Muscle layer of duodenum (tissue), 2 donors: ENCODE measurements around the gene BTBD9.

ENCODE experiments used
- H3K27ac ChIP-seq: one replicate; pipeline ENCODE4 v1.7.0; 2013; ENCODE audit warnings: mild to moderate bottlenecking, low read length
- H3K27me3 ChIP-seq: one replicate; pipeline ENCODE4 v1.7.0; 2013; ENCODE audit warnings: low read depth, mild to moderate bottlenecking, control low read depth, low read length
- H3K36me3 ChIP-seq, 2 donors: one replicate each; pipeline ENCODE4 v1.7.0; 2013; ENCODE audit warnings: low read length in 2 of 2, control low read depth in 1 of 2, mild to moderate bottlenecking in 1 of 2; ENCODE audit not compliant: insufficient read depth in 2 of 2, control insufficient read depth in 1 of 2
- H3K4me1 ChIP-seq, 2 donors: one replicate each; pipeline ENCODE4 v1.7.0; 2013; ENCODE audit warnings: low read length in 2 of 2, mild to moderate bottlenecking in 2 of 2, control low read depth in 1 of 2, moderate library complexity in 1 of 2; ENCODE audit not compliant: insufficient read depth in 2 of 2, control insufficient read depth in 1 of 2
- H3K4me3 ChIP-seq, 2 donors: one replicate each; pipeline ENCODE4 v1.7.0; 2013; ENCODE audit warnings: low read length in 2 of 2, low read depth in 1 of 2, mild to moderate bottlenecking in 1 of 2
- H3K9me3 ChIP-seq, 2 donors: one replicate each; pipeline ENCODE4 v1.7.0; 2013; ENCODE audit warnings: low read length in 2 of 2, control low read depth in 1 of 2, mild to moderate bottlenecking in 1 of 2; ENCODE audit not compliant: control insufficient read depth in 1 of 2
- donor health status: healthy.

Gene BTBD9

DNA sequence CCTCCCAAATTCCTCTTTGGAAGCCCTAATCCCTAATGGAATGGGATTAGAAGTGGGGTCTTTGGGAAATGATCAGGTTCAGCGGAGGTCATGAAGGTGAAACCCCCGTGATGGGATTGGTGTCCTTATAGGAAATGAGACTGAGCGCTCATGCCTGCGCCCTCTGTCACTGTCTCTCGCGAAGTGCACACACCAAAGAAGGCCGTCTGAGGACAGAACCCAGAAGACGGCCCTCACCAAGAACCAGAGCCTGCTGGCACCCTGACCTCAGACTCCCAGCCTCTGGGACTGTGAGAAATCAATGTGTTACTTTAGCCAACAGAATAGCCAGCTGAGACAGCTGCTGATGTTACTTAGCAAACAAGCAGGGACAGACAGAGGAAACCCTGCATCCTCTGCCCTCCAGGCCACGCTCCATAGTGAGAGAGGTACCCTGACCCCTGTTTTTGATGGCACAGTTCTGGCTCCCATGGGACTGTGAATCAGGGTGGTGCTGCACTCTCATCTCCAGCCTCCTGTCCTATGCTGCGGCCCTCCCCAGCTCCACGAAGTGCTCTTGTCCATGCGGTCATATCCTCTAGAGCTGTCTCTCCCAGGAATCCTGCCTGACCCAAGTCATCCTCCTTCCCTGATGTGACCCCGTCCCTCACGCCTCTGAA lies 450.9 kb downstream of the BTBD9 start:
- Histone ChIP-seq H3K36me3 (no peaks in the 10 kb centered on the region), H3K4me1 (no peaks in the 10 kb centered on the region), H3K9me3 (no peaks in the 10 kb centered on the region), H3K27me3 (no peaks in the 10 kb centered on the region), H3K4me3 (no peak overlapping the region), H3K27ac (no peak overlapping the region)

DNA sequence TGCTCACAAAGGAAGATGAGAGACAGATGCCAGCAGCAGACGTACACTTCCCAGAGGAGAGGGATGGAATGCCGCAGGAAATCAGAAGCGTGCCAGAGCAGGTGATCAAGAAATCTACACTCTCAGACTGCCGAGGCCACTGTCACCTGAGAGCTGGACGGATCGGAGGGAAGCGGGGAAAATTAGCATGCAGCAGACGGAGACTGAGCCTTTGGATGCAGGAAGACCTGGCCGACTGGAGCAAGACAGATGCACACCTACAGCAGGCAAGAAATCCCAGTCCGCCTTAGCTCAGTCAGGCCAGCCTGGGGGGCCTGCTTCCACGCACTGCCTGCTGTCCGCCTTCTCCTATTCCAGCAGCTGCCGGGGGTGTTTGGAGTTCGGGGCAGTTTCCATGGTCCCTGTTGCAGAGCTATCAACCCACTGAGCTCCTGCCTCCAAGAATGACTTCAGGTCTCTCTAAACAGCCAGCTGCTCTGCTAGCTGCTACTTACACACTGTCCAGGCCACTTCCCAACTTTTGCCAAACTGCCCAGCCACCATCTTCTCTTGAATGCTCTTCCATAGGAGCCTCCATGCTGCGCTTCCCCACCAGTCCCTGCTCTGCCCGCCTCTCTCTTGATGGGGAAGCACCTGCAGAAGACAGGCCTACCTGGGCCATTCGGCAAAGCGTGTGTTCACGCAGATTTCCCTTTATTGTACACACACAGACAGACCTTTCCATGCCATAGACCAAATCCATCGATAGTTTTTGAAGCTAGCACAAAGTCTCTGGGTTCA lies 451.7 kb downstream of the BTBD9 start:
- no peaks in the 10 kb centered on the region for H3K9me3 ChIP-seq
- no peaks in the 10 kb centered on the region for H3K27me3 ChIP-seq
- H3K27ac ChIP-seq, result no peak overlapping the region
- H3K4me1 ChIP-seq, result no peaks in the 10 kb centered on the region
- H3K36me3 ChIP-seq, result no peaks in the 10 kb centered on the region
- H3K4me3 ChIP-seq, result no peak overlapping the region

DNA sequence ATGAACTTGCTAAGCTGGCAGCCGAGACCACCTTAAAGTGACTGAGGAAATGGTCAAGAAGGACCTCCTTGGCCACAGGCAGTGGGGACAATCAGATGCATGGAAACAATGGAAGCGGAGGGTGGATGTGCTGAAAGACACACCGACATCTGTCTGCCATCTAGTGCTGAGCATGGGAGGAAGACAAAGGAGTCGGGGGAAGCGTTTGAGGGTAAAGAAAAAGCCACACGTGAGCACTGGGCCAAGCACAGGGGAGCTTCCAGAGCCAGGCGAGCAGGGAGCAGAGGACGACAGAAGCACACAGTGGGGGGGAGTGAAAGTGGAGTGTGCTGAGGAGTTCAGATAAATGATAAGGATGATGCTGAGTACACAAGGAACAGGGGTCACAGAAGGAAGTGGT lies 452.4 kb downstream of the BTBD9 start:
- Histone ChIP-seq H3K27ac (no peak overlapping the region), H3K27me3 (no peaks in the 10 kb centered on the region)

DNA sequence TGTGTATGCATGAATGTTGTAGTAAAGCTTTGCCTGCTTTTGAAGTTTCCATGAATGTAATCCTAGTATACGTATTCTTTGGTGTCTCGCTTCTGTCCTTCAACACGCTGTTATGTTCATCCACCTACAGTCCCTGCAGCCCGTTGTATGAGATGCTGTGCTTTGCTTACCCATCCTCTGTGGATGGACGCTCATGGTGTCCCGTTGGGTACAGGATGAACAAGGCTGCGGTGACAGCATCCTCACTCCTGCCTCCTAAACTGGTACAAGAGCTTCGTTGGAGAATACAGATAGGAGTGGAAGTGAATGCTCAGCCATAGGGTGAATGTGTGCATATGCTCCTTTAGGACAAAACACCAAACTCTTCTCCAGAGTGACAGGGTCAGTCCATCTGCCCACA lies 454.0 kb downstream of the BTBD9 start:
- H3K27me3 ChIP-seq, result no peaks in the 10 kb centered on the region
- no peaks in the 10 kb centered on the region for H3K36me3 ChIP-seq
- H3K27ac ChIP-seq, result no peak overlapping the region
- H3K9me3 ChIP-seq, result no peaks in the 10 kb centered on the region
- no peak overlapping the region for H3K4me3 ChIP-seq
- no peaks in the 10 kb centered on the region for H3K4me1 ChIP-seq

More for the DNA sequence above, 452.4 kb downstream of the BTBD9 start:
- Histone ChIP-seq H3K4me1 (no peaks in the 10 kb centered on the region), H3K4me3 (no peak overlapping the region), H3K36me3 (no peaks in the 10 kb centered on the region), H3K9me3 (no peaks in the 10 kb centered on the region)

DNA sequence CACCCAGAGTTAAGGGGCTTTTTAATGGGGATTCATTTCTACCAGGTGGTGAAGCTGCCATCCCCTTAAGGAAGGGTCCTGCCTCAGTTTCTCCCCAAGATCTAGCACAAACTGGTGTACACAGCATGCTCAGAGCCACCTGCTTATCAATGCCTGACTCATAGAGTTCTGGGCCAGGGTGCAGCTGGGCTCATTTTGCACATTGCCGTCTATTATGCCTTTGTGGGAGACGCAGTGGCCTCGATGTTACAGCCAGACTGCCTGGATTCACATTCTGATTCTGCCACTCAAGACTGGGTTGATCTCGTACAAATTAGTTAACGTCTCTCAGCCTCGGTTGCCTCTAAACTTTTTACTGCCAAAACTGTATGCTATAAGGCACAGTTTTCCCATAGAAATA lies 454.5 kb downstream of the BTBD9 start:
- no peak overlapping the region for H3K4me3 ChIP-seq
- H3K27ac ChIP-seq, result no peak overlapping the region
- no peaks in the 10 kb centered on the region for H3K4me1 ChIP-seq
- H3K27me3 ChIP-seq, result no peaks in the 10 kb centered on the region
- H3K36me3 ChIP-seq, result no peaks in the 10 kb centered on the region
- H3K9me3 ChIP-seq, result no peaks in the 10 kb centered on the region

DNA sequence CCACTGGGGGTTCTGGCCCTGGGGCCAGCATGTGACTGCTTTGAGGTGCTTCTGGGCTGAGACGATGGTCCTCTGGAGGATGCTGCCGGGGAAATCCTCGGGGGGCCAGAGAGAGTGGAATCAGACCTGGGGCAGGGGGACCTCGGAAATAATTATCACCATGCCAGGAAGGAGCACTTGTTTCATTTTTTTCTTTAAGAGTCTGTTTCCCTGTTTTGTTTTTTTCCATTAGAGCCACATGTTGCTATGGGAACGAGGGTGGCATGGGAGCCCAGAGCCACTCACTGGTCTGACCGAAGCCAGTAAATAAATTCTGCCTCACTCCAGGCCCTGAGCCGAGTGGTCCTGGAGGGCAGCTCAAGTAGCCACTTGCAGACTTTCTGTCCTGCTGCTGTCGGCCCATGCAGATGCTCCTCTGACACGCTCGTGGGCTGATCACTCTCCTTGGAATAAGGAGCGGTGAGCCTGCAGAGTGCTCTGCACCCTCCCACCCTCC lies 455.1 kb downstream of the BTBD9 start:
- Histone ChIP-seq H3K36me3 (no peaks in the 10 kb centered on the region), H3K27ac (no peak overlapping the region), H3K27me3 (no peaks in the 10 kb centered on the region), H3K4me3 (no peak overlapping the region), H3K4me1 (no peaks in the 10 kb centered on the region), H3K9me3 (no peaks in the 10 kb centered on the region)

DNA sequence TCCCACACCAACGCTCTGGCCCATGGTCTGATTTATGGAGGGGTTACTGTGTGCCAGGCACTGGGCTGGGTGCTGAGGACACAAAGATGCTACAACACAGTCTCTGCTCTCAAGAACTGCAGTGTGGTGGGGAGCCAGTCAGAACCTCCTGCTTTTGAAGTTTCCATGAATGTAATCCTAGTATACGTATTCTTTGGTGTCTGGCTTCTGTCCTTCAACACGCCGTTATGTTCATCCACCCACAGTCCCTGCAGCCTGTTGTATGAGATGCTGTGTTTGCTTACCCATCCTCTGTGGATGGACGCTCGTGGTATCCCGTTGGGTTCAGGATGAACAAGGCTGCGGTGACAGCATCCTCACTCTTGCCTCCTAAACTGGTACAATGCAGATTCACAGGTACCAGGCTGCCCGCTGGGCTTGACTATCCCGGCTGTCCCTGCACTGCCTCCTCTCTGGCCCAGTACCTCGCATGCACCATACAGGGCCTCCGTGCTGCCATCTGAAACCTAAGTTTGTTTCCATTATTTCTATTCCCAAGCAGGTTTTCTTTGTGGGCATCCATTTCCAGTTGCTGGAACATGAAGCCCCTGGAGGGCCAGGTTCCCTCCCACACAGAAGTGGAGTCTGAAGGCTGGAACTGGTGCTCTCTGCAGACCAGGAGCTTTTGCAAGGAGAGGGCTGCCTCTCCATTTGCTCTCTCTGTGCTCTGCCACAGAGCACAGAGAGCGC lies 455.7 kb downstream of the BTBD9 start:
- H3K36me3 ChIP-seq, result no peaks in the 10 kb centered on the region
- H3K4me3 ChIP-seq, result no peak overlapping the region
- no peak overlapping the region for H3K27ac ChIP-seq
- no peaks in the 10 kb centered on the region for H3K4me1 ChIP-seq
- H3K27me3 ChIP-seq, result no peaks in the 10 kb centered on the region
- no peaks in the 10 kb centered on the region for H3K9me3 ChIP-seq

DNA sequence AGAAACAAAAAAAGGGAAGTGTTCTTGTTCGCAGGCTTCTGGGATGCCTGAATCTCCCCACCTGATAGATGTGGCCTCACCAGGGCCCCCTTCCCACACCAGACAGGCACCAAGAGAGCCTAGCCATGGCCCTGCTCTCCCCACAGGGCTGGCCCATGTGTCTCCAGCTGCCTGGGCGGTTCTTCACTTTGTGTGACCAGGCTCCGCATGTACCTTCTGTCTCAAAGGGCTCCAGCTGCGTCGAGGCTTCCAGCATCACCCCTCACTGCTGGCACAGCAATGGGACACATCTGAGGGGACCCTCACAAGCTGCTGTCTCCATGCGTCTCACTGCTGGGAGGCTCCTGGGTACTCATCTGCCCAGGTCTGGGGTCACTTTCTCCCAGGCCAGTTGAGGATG lies 457.3 kb downstream of the BTBD9 start:
- H3K4me1 ChIP-seq, result no peaks in the 10 kb centered on the region
- no peak overlapping the region for H3K4me3 ChIP-seq
- no peaks in the 10 kb centered on the region for H3K36me3 ChIP-seq
- H3K27ac ChIP-seq, result no peak overlapping the region
- no peaks in the 10 kb centered on the region for H3K9me3 ChIP-seq
- no peaks in the 10 kb centered on the region for H3K27me3 ChIP-seq

DNA sequence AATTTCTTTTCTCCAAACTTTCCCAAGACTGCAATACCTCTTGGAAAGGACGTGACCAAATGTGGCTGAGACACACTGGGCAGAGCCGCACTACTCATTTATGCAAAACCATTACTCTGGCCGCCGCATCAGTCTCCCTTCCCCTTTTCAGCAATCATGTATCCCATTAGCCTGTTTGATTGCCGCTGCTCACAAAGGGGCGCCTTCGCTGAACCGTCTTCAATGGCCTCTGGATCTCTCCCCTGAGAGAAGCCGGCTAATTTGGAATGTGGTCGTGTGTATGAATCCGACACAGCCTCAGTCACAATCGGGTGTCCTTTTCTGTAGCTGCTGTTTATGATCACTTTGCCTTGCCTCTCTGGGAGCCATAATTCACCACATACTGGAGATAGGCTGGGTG lies 459.1 kb downstream of the BTBD9 start:
- H3K27ac ChIP-seq, result no peak overlapping the region
- H3K9me3 ChIP-seq, result no peaks in the 10 kb centered on the region

DNA sequence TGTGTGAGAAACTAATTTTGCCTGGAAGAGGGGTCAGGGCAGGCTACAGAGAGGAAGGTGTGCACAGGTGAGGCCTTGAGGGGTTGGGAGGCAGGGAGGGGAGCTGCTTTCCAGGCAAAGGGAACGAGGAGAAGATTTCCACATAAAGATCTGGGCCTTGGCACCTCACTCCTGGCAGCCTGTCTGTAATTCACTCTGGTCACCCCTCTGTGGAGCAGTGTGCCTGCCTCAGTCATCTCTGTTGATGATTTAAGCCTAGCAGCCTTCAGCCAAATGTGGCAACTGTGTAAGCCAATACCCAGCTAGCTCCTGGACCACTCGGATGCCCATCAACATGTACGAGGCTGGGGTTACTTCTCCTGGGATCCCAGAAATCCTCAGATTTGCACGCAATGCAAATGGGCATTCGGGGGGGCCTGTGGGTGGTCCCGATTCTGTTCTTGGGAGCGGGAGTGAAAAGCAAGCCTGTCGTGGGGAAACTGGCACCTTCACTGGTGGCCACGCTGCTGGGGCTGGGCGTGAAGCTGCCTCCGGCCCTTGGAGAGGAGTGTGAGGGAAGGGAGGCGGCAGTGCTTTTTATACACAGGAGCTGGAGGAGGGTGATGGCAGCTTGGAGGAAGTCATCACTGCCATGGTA lies 459.8 kb downstream of the BTBD9 start:
- Histone ChIP-seq H3K9me3 (no peaks in the 10 kb centered on the region), H3K27ac (no peak overlapping the region), H3K4me1 (no peaks in the 10 kb centered on the region), H3K4me3 (no peak overlapping the region), H3K27me3 (no peaks in the 10 kb centered on the region), H3K36me3 (peaks cover 0 to under 1% of the 10 kb centered on the region in 2 donors)

More for the DNA sequence above, 459.1 kb downstream of the BTBD9 start:
- Histone ChIP-seq H3K4me1 (no peaks in the 10 kb centered on the region), H3K4me3 (no peak overlapping the region), H3K27me3 (no peaks in the 10 kb centered on the region), H3K36me3 (no peaks in the 10 kb centered on the region)

DNA sequence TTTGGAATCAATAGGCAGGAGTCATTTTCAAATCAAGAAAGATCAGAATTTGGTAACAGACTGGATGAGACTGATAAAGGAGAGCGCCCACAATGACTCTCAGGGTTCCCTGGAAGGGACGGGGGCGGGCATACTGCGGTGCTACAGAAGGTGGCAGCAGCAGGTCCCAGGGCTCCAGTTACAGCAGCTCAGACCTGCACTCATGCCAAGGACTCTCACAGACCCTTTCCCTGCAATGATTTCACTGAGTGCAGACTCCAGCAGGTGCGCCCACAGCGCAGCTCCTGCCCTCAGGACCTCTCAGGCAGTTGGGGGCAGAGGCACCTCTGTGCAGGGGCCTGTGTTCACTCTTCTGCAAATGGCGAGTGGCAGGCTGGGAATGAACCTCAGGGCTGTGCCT lies 460.4 kb downstream of the BTBD9 start:
- Histone ChIP-seq H3K27ac (no peak overlapping the region), H3K4me1 (no peaks in the 10 kb centered on the region), H3K4me3 (no peak overlapping the region), H3K27me3 (no peaks in the 10 kb centered on the region), H3K36me3 (peaks cover 0 to 6% of the 10 kb centered on the region in 2 donors), H3K9me3 (no peaks in the 10 kb centered on the region)
